AG04449 (cell line): ENCODE data around the gene SGPL1.
"Not testable (repeated sequence)": the region's sequence is repeated elsewhere in the genome, so short reads cannot be mapped to it uniquely, and the experiment has no call there.

Source experiments
- CTCF ChIA-PET: fragments of 350-600 bp; formaldehyde crosslinking; extraction: SDS; loops from one replicate; lab custom pipeline; 2021; ENCODE audit warnings: antibody characterized with exemption; lab: Yijun Ruan, JAX
- POLR2A ChIA-PET: fragments of 400-600, 350-600 bp; formaldehyde crosslinking; extraction: SDS; loops from one replicate; lab custom pipeline; 2020; ENCODE audit warnings: antibody characterized with exemption, inconsistent platforms; lab: Yijun Ruan, JAX
- DNase-seq: peaks from one replicate; pipeline ENCODE4 v3.0.0-alpha.2; 2010; ENCODE audit warnings: low read depth, low spot score
- H3K4me3 ChIP-seq: 2 replicates; pipeline ENCODE4 v1.5.1; 2011; ENCODE audit warnings: low read depth, mild to moderate bottlenecking, control low read depth, low read length
- TF ChIP-seq, protein P1 (sequence below): IDR thresholded peaks from one replicate; pipeline ENCODE4 v1.5.1; 2011; ENCODE audit warnings: mild to moderate bottlenecking, moderate library complexity, low read length, control low read depth, inconsistent platforms; ENCODE audit not compliant: insufficient read depth; ENCODE audit errors: missing control alignments

SGPL1 gene

DNA sequence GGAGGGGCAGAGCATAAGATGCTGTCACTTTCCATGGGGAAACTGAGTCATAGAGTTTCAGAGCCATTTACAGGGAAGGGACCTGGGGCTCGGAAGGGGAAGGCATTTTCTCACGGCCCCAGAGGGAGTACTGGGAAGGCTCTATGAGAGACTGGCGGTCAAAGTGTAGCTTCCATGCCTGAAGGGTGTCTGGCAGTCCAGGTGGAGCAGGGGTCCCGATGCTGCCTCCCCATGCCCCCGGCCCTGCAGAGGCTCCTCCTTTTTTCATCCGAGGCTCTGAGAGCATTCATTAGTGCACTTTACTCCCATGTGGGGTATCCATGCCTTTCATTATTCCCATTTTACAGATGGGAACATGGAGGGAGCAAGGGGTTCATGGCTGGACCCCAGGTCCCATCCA lies 100.5 kb downstream of the SGPL1 start:
- ChIA-PET POLR2A (no interaction called here), CTCF (interaction anchor here (0.7 to 1.5 kb wide), 2 partner anchors 9 to 13 kb away, joined by 5 to 9 read pairs; no protein-coding TSS in a partner anchor)
- TF ChIP-seq, protein P1, sequence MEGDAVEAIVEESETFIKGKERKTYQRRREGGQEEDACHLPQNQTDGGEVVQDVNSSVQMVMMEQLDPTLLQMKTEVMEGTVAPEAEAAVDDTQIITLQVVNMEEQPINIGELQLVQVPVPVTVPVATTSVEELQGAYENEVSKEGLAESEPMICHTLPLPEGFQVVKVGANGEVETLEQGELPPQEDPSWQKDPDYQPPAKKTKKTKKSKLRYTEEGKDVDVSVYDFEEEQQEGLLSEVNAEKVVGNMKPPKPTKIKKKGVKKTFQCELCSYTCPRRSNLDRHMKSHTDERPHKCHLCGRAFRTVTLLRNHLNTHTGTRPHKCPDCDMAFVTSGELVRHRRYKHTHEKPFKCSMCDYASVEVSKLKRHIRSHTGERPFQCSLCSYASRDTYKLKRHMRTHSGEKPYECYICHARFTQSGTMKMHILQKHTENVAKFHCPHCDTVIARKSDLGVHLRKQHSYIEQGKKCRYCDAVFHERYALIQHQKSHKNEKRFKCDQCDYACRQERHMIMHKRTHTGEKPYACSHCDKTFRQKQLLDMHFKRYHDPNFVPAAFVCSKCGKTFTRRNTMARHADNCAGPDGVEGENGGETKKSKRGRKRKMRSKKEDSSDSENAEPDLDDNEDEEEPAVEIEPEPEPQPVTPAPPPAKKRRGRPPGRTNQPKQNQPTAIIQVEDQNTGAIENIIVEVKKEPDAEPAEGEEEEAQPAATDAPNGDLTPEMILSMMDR = no peak
- H3K4me3 ChIP-seq = no peak overlapping the region
- no peak for DNase-seq

GRCh38 chr10:70917226-70917625 lies 101.5 kb downstream of the SGPL1 start:
- CTCF ChIA-PET = interaction anchor here (1.0 to 1.5 kb wide), 2 partner anchors 8 to 9 kb away, joined by 3 to 9 read pairs; no protein-coding TSS in a partner anchor
- DNase-seq = no peak
- POLR2A ChIA-PET = no interaction called here
- TF ChIP-seq, protein P1 = no peak
- no peak overlapping the region for H3K4me3 ChIP-seq

DNA sequence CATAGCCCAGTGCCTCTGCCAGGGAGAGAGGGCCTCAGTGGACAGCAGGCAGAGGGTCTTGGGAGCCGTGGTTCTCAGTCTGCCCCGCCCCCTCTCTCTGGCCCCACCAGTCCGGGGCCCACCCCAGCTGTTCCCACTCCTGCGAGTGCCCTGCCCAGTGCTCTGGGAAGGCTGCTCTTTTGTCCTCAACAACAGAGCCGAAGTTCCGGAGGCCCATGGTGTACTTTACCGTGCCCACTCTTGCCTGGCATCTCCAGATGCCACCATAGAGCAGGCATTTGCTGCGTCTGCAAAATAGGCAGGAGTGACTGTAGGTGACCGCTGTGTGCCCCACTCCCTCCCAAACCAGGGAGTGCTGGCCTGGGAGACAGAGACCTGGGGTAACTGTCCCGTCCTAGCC lies 101.9 kb downstream of the SGPL1 start:
- ChIA-PET POLR2A (no interaction called here), CTCF (interaction anchor here (1.0 kb wide), 1 partner anchor 9 kb away, joined by 3 read pairs; no protein-coding TSS in a partner anchor)
- no peak overlapping the region for H3K4me3 ChIP-seq
- DNase-seq = no peak
- TF ChIP-seq, protein P1 = no peak

- POLR2A ChIA-PET = no interaction called here
Measured at GRCh38 chr10:70918851-70919530, 103.2 kb downstream of the SGPL1 start.

DNA sequence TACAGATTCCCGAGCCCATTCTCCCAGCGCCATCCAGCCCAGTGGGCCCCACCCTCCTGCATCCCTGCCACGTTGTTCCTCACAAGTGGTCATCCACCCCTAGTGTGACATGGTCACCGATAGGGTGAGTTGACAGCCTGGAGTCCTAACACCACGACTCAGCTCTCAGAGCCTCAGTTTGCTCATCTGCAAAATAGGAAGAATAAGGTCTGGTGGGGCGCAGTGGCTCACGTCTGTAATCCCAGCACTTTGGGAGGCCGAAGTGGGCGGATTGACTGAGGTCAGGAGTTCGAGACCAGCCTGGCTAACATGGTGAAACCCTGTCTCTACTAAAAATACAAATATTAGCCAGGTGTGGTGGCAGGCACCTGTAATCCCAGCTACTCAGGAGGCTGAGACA lies 104.2 kb downstream of the SGPL1 start:
- CTCF ChIA-PET = interaction anchor here (0.7 to 2.2 kb wide), 2 partner anchors 11 to 17 kb away, joined by 3 to 9 read pairs; no protein-coding TSS in a partner anchor
- H3K4me3 ChIP-seq, POLR2A ChIA-PET, DNase-seq: not testable (repeated sequence)

More at GRCh38 chr10:70918851-70919530, 103.2 kb downstream of the SGPL1 start:
- no peak for DNase-seq
- TF ChIP-seq, protein P1 = no peak
- CTCF ChIA-PET = interaction anchor here (2.2 kb wide), 1 partner anchor 16 kb away, joined by 9 read pairs; no protein-coding TSS in a partner anchor
- H3K4me3 ChIP-seq = no peak overlapping the region

DNA sequence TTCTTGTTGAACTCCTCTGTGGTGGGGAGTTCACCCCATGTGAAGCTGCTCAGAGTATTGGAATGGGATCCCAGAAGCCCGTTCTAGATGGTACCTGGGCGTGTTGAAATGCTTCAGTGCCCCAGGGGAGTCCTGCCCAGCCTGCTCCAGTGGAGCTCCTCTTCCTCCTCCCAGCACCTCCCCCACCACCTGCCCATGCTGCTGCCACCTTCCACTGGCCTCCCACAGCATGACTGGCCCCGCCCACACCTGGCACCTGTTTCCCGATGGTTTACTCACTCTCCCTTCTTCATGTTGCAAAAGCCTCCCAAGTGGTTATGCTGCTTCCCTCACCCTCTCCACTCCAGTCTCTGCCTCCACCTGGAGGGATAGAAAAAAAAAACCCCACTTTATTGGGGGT lies 104.8 kb downstream of the SGPL1 start:
- CTCF ChIA-PET = interaction anchor here (0.7 to 2.2 kb wide), 3 partner anchors 11 to 288 kb away, joined by 3 to 9 read pairs (median 3); no protein-coding TSS in a partner anchor
- no peak overlapping the region for H3K4me3 ChIP-seq
- POLR2A ChIA-PET = no interaction called here
- no peak for DNase-seq
- TF ChIP-seq, protein P1 = no peak

GRCh38 chr10:70921285-70921684 lies 105.5 kb downstream of the SGPL1 start:
- CTCF ChIA-PET = interaction anchor here (0.8 to 6.4 kb wide), 4 partner anchors 9 to 364 kb away, joined by 3 to 86 read pairs (median 6); no protein-coding TSS in a partner anchor
- TF ChIP-seq, protein P1 = no peak
- no peak for DNase-seq
- no peak overlapping the region for H3K4me3 ChIP-seq
- POLR2A ChIA-PET = no interaction called here
